SK-N-SH treated with all-trans-retinoic acid at 6 μM for 48 hours (cell line): ENCODE measurements around the gene PTPRO.

Experiments
- ATAC-seq: fragments of 200-7000 bp; cut with Tn5 transposase; 3 replicates; pipeline ENCODE4 v1.9.1; 2020; ENCODE audit warnings: mild to moderate bottlenecking, moderate library complexity
- CREB5 ChIP-seq: fragments of 250-450 bp; sonication (Bioruptor Pico); IDR thresholded peaks from 2 replicates; pipeline ENCODE4 v1.5.1; 2020; ENCODE audit warnings: low read depth, mild to moderate bottlenecking, moderate library complexity
- CSDC2 ChIP-seq: fragments of 250-450 bp; sonication (Bioruptor Pico); IDR thresholded peaks from 2 replicates; pipeline ENCODE4 v1.5.0; 2020; ENCODE audit warnings: mild to moderate bottlenecking, moderate library complexity
- CSRNP3 ChIP-seq: fragments of 250-450 bp; sonication (Bioruptor Pico); IDR thresholded peaks from 2 replicates; pipeline ENCODE4 v1.5.1; 2021; ENCODE audit warnings: mild to moderate bottlenecking, moderate library complexity
- ESRRG ChIP-seq: fragments of 250-450 bp; sonication (Bioruptor Pico); IDR thresholded peaks from 2 replicates; pipeline ENCODE4 v1.6.1; 2021; ENCODE audit warnings: mild to moderate bottlenecking
- GLIS3 ChIP-seq: fragments of 250-450 bp; sonication (Bioruptor Pico); IDR thresholded peaks from 2 replicates; pipeline ENCODE4 v1.5.0; 2020; ENCODE audit warnings: mild to moderate bottlenecking, moderate library complexity
- OSR1 ChIP-seq: fragments of 250-450 bp; sonication (Bioruptor Pico); IDR thresholded peaks from 2 replicates; pipeline ENCODE4 v1.8.0; 2022; ENCODE audit warnings: moderate library complexity, mild to moderate bottlenecking, inconsistent platforms
- PATZ1 ChIP-seq: fragments of 250-450 bp; sonication (Bioruptor Pico); IDR thresholded peaks from 2 replicates; pipeline ENCODE4 v1.8.0; 2020; ENCODE audit warnings: mild to moderate bottlenecking, moderate library complexity, borderline replicate concordance
- POU6F1 ChIP-seq: fragments of 250-450 bp; sonication (Bioruptor Pico); IDR thresholded peaks from 2 replicates; pipeline ENCODE4 v1.8.0; 2021; ENCODE audit warnings: low read depth, mild to moderate bottlenecking, moderate library complexity, borderline replicate concordance
- RARB ChIP-seq: fragments of 250-450 bp; sonication (Bioruptor Pico); IDR thresholded peaks from 2 replicates; pipeline ENCODE4 v1.8.0; 2021; ENCODE audit warnings: mild to moderate bottlenecking, moderate library complexity
- SNAI2 ChIP-seq: fragments of 250-450 bp; sonication (Bioruptor Pico); IDR thresholded peaks from 2 replicates; pipeline ENCODE4 v1.5.0; 2020; ENCODE audit warnings: mild to moderate bottlenecking, moderate library complexity
- TCF4 ChIP-seq: fragments of 250-450 bp; sonication (Bioruptor Pico); IDR thresholded peaks from 2 replicates; pipeline ENCODE4 v1.8.0; 2021; ENCODE audit warnings: mild to moderate bottlenecking, moderate library complexity, borderline replicate concordance
- TOX ChIP-seq: fragments of 250-450 bp; sonication (Bioruptor Pico); IDR thresholded peaks from 2 replicates; pipeline ENCODE4 v1.8.0; 2021; ENCODE audit warnings: mild to moderate bottlenecking, moderate library complexity, borderline replicate concordance
- TSHZ2 ChIP-seq: fragments of 250-450 bp; sonication (Bioruptor Pico); IDR thresholded peaks from 2 replicates; pipeline ENCODE4 v1.5.0; 2020; ENCODE audit warnings: mild to moderate bottlenecking, moderate library complexity
- ZC3H10 ChIP-seq: fragments of 250-450 bp; sonication (Bioruptor Pico); IDR thresholded peaks from 2 replicates; pipeline ENCODE4 v1.5.1; 2021; ENCODE audit warnings: mild to moderate bottlenecking, moderate library complexity
- ZFP3 ChIP-seq: fragments of 250-450 bp; sonication (Bioruptor Pico); IDR thresholded peaks from 2 replicates; pipeline ENCODE4 v1.5.0; 2020; ENCODE audit warnings: mild to moderate bottlenecking, moderate library complexity
- ZFP30 ChIP-seq: fragments of 450-650 bp; formaldehyde crosslinking; IDR thresholded peaks from 2 replicates; pipeline ENCODE4 v1.5.0; 2022; ENCODE audit warnings: mild to moderate bottlenecking, moderate library complexity
- ZNF565 ChIP-seq: fragments of 450-650 bp; formaldehyde crosslinking; conservative IDR thresholded peaks from 2 replicates; pipeline ENCODE4 v1.5.0; 2020; ENCODE audit warnings: low read depth, mild to moderate bottlenecking, moderate library complexity
- ZNF70 ChIP-seq: fragments of 450-650 bp; formaldehyde crosslinking; IDR thresholded peaks from 2 replicates; pipeline ENCODE4 v1.5.0; 2020; ENCODE audit warnings: mild to moderate bottlenecking, moderate library complexity

Gene PTPRO

GRCh38 chr12:15278816-15279658 is 43.3 kb upstream of the PTPRO start (continued):
- TF ChIP-seq CSRNP3 (peak; percentile 29; the same call in 1 of the 2 replicates), POU6F1 (0 out of 2 replicates have a peak, but pooled peaks have one; percentile 77), TOX (CRISPR knock-in tag) (peak; percentile 96), PATZ1 (CRISPR knock-in tag) (peak; percentile 75; the same call in 1 of the 2 replicates), ZNF70 (CRISPR knock-in tag) (peak; percentile 68; the same call in 1 of the 2 replicates)
- TF ChIP-seq, all 23 proteins: peak for 16

- TF ChIP-seq OSR1 (CRISPR knock-in tag) (no peak), RARB (no peak), TCF4 (CRISPR knock-in tag) (no peak), ZNF70 (CRISPR knock-in tag) (no peak), CREB5 (CRISPR knock-in tag) (no peak), TSHZ2 (CRISPR knock-in tag) (no peak), CSDC2 (CRISPR knock-in tag) (no peak), GLIS3 (CRISPR knock-in tag) (no peak), ZC3H10 (CRISPR knock-in tag) (no peak), ZFP30 (CRISPR knock-in tag) (no peak), ZFP3 (no peak), CSRNP3 (no peak), TOX (CRISPR knock-in tag) (no peak), POU6F1 (no peak), ESRRG (CRISPR knock-in tag) (no peak), SNAI2 (CRISPR knock-in tag) (no peak), ZNF565 (CRISPR knock-in tag) (no peak)
- ATAC-seq, result no peak
Observed at GRCh38 chr12:15280930-15281329, 41.4 kb upstream of the PTPRO start.
